ENCODE measurements around the gene NBEAL1. TPM values are rescaled to one million over a fixed set of nuclear protein-coding genes. Genes with fewer than 3 reads are reported as not detected.
"Not testable (repeated sequence)": the region's sequence is repeated elsewhere in the genome, so short reads cannot be mapped to it uniquely, and the experiment has no call there.

Gene NBEAL1
- total and polyA plus RNA-seq, 2 experiments from 2014 or later = 13.3 to 21.8 TPM

DNA sequence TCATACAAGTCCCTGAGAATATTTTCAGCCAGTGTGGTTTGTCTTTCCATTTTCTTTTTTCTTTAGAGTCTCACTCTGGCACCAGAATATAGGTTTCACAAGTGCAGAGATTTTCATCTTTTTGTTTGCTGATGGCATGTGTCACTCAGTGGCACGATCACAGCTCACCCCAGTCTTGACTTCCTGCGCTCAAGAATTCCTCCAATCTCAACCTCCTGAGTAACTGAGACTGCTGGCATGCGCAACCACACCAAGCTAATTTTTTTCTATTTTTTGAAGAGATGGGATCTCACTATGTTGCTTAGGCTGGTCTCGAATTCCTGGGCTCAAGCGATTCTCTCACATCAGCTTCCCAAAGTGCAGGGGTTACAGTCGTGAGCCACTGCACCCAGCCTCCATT is 23.9 kb downstream of the NBEAL1 start (continued):
- no peak for TF ChIP-seq EZH2phosphoT487 (IDR thresholded peaks at IDR 0.05; ENCODE audit: unreplicated experiment)
- TF ChIP-seq, protein P1, sequence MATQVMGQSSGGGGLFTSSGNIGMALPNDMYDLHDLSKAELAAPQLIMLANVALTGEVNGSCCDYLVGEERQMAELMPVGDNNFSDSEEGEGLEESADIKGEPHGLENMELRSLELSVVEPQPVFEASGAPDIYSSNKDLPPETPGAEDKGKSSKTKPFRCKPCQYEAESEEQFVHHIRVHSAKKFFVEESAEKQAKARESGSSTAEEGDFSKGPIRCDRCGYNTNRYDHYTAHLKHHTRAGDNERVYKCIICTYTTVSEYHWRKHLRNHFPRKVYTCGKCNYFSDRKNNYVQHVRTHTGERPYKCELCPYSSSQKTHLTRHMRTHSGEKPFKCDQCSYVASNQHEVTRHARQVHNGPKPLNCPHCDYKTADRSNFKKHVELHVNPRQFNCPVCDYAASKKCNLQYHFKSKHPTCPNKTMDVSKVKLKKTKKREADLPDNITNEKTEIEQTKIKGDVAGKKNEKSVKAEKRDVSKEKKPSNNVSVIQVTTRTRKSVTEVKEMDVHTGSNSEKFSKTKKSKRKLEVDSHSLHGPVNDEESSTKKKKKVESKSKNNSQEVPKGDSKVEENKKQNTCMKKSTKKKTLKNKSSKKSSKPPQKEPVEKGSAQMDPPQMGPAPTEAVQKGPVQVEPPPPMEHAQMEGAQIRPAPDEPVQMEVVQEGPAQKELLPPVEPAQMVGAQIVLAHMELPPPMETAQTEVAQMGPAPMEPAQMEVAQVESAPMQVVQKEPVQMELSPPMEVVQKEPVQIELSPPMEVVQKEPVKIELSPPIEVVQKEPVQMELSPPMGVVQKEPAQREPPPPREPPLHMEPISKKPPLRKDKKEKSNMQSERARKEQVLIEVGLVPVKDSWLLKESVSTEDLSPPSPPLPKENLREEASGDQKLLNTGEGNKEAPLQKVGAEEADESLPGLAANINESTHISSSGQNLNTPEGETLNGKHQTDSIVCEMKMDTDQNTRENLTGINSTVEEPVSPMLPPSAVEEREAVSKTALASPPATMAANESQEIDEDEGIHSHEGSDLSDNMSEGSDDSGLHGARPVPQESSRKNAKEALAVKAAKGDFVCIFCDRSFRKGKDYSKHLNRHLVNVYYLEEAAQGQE (IDR thresholded peaks at IDR 0.05; ENCODE audit: unreplicated experiment) = no peak
- TF ChIP-seq ZNF114 (CRISPR knock-in tag; IDR thresholded peaks at IDR 0.05) = no peak

- not testable (repeated sequence) for H2AFZ ChIP-seq; H3K4me1 Mint-ChIP-seq; H3K27ac ChIP-seq (ENCODE audit: low read depth); H3K36me3 ChIP-seq (ENCODE audit: insufficient read depth); H3K4me1 ChIP-seq (ENCODE audit: insufficient read depth); H3K4me2 ChIP-seq; H3K27me3 Mint-ChIP-seq (ENCODE audit: insufficient read depth, low read depth, poor library complexity); H3K4me3 ChIP-seq; H3K9me2 ChIP-seq (ENCODE audit: insufficient read depth); H3K9me3 Mint-ChIP-seq; H4K20me1 ChIP-seq (replicated peaks; ENCODE audit: insufficient read depth); H3F3A ChIP-seq (replicated peaks; ENCODE audit: low read depth); H3K79me2 ChIP-seq (replicated peaks; ENCODE audit: insufficient read depth); DNase-seq (ENCODE audit: low spot score); H3K27me3 ChIP-seq (ENCODE audit: insufficient read depth); H3K27ac Mint-ChIP-seq; H3K4me3 Mint-ChIP-seq; ATAC-seq
- H3K36me3 Mint-ChIP-seq (ENCODE audit: low read depth) = peaks cover 10% of the 10 kb centered on the region; the same call in 2 of the 3 replicates
These were observed 24.5 kb downstream of the NBEAL1 start for GRCh38 chr2:203039211-203039610.

DNA sequence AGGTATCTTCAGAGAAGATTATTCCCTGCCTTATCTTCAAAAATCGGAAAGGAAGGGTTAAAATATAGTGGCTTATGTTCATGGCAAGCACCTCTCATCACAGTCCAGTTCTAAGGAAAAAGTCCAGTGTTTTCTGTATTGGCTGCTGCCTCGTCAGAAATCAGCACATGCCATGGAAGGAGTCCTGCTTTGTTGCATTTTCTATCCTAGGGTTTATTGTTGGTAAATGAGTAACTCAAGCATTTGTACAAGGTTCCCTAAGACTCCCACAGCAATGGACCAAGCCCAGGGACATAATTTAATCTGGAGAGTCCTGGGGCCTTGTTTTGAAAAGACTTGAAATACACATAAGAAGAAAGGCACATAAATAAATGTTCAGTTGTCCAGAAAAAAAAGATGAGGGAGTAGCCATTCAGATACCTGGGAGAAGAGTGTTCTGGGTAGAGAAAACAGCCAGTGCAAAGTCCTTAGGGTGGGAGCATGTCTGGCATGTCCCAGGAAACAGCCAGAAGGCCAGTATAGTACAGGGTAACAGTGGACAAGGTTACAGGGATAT is 26.4 kb downstream of the NBEAL1 start:
- Mint-ChIP-seq H3K27me3 (ENCODE audit: insufficient read depth, low read depth, poor library complexity) (peaks cover 3% of the 10 kb centered on the region), H3K27ac (no peak overlapping the region), H3K36me3 (ENCODE audit: low read depth) (peaks cover 10% of the 10 kb centered on the region; the same call in 2 of the 3 replicates), H3K4me1 (peaks cover 6% of the 10 kb centered on the region), H3K9me3 (no peaks in the 10 kb centered on the region), H3K4me3 (no peak overlapping the region)
- H3K27ac ChIP-seq (ENCODE audit: low read depth) = no peak overlapping the region
- TF ChIP-seq ZNF114 (CRISPR knock-in tag; IDR thresholded peaks at IDR 0.05) = no peak
- H3F3A ChIP-seq (replicated peaks; ENCODE audit: low read depth) = no peaks in the 10 kb centered on the region
- no peak for ATAC-seq
- H3K4me1 ChIP-seq (ENCODE audit: insufficient read depth) = no peaks in the 10 kb centered on the region
- H3K9me2 ChIP-seq (ENCODE audit: insufficient read depth) = 0 out of 2 replicates have a peak, but pooled peaks cover 2% of the 10 kb centered on the region
- H3K27me3 ChIP-seq (ENCODE audit: insufficient read depth) = no peaks in the 10 kb centered on the region
- H2AFZ ChIP-seq = no peak overlapping the region
- no peak for DNase-seq (ENCODE audit: low spot score)
- no peaks in the 10 kb centered on the region for H3K79me2 ChIP-seq (replicated peaks; ENCODE audit: insufficient read depth)
- H4K20me1 ChIP-seq (replicated peaks; ENCODE audit: insufficient read depth) = no peaks in the 10 kb centered on the region
- no peak overlapping the region for H3K4me2 ChIP-seq
- H3K36me3 ChIP-seq (ENCODE audit: insufficient read depth) = no peaks in the 10 kb centered on the region
- no peak overlapping the region for H3K4me3 ChIP-seq

- peaks cover 10% of the 10 kb centered on the region; the same call in 2 of the 3 replicates for H3K36me3 Mint-ChIP-seq (ENCODE audit: low read depth)
- no peaks in the 10 kb centered on the region for H3K9me3 Mint-ChIP-seq
- Histone ChIP-seq H3K79me2 (replicated peaks; ENCODE audit: insufficient read depth) (no peaks in the 10 kb centered on the region), H3F3A (replicated peaks; ENCODE audit: low read depth) (no peaks in the 10 kb centered on the region), H4K20me1 (replicated peaks; ENCODE audit: insufficient read depth) (no peaks in the 10 kb centered on the region), H3K27me3 (ENCODE audit: insufficient read depth) (no peaks in the 10 kb centered on the region), H3K4me1 (ENCODE audit: insufficient read depth) (no peaks in the 10 kb centered on the region), H3K4me2 (no peak overlapping the region), H3K9me2 (ENCODE audit: insufficient read depth) (0 out of 2 replicates have a peak, but pooled peaks cover 2% of the 10 kb centered on the region), H3K4me3 (no peak overlapping the region), H3K36me3 (ENCODE audit: insufficient read depth) (no peaks in the 10 kb centered on the region), H3K27ac (ENCODE audit: low read depth) (0 out of 2 replicates have a peak overlapping the region, but pooled peaks have one; percentile 43), H2AFZ (no peak overlapping the region)
- no peak for ATAC-seq
- H3K4me3 Mint-ChIP-seq = no peak overlapping the region
- H3K27ac Mint-ChIP-seq = no peak overlapping the region
- no peak for DNase-seq (ENCODE audit: low spot score)
- H3K27me3 Mint-ChIP-seq (ENCODE audit: insufficient read depth, low read depth, poor library complexity) = peaks cover 3% of the 10 kb centered on the region
- H3K4me1 Mint-ChIP-seq = peaks cover 6% of the 10 kb centered on the region
- TF ChIP-seq EZH2 (IDR thresholded peaks at IDR 0.05; ENCODE audit: low read depth, unreplicated experiment) (no peak), EZH2phosphoT487 (IDR thresholded peaks at IDR 0.05; ENCODE audit: unreplicated experiment) (no peak), NANOG (IDR thresholded peaks at IDR 0.05; ENCODE audit: borderline replicate concordance) (no peak), CREB1 (CRISPR knock-in tag; IDR thresholded peaks at IDR 0.05; ENCODE audit: low read depth) (no peak), JUNB (IDR thresholded peaks at IDR 0.05; ENCODE audit: unreplicated experiment) (no peak), ZNF331 (CRISPR knock-in tag; IDR thresholded peaks at IDR 0.05; ENCODE audit: low read depth) (no peak), POLR2AphosphoS5 (IDR thresholded peaks at IDR 0.05; ENCODE audit: low read depth) (no peak)
- TF ChIP-seq, protein P1 (IDR thresholded peaks at IDR 0.05; ENCODE audit: unreplicated experiment) = no peak
These were observed 27.5 kb downstream of the NBEAL1 start for GRCh38 chr2:203042178-203042577.

All from GM23338 (cell line).